Measurements from ENCODE around the gene CRB1.

GRCh38 chr1:197510691-197511378 lies 242.8 kb downstream of the CRB1 start:
- TF ChIP-seq POLR2A (IDR thresholded peaks at IDR 0.05): no peak
- TF ChIP-seq, protein P1, sequence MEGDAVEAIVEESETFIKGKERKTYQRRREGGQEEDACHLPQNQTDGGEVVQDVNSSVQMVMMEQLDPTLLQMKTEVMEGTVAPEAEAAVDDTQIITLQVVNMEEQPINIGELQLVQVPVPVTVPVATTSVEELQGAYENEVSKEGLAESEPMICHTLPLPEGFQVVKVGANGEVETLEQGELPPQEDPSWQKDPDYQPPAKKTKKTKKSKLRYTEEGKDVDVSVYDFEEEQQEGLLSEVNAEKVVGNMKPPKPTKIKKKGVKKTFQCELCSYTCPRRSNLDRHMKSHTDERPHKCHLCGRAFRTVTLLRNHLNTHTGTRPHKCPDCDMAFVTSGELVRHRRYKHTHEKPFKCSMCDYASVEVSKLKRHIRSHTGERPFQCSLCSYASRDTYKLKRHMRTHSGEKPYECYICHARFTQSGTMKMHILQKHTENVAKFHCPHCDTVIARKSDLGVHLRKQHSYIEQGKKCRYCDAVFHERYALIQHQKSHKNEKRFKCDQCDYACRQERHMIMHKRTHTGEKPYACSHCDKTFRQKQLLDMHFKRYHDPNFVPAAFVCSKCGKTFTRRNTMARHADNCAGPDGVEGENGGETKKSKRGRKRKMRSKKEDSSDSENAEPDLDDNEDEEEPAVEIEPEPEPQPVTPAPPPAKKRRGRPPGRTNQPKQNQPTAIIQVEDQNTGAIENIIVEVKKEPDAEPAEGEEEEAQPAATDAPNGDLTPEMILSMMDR (IDR thresholded peaks at IDR 0.05): no peak
